Right kidney (tissue), 1 donor: ENCODE results near the gene DNM1.
A peak's percentile ranks its signal among the peaks of the same experiment; 100 is the strongest.
"Not testable (repeated sequence)": the region's sequence is repeated elsewhere in the genome, so short reads cannot be mapped to it uniquely, and the experiment has no call there.

Experiments
- DNase-seq: peaks from one replicate; pipeline ENCODE4 v3.0.0-alpha.2; 2016

Gene DNM1

DNA sequence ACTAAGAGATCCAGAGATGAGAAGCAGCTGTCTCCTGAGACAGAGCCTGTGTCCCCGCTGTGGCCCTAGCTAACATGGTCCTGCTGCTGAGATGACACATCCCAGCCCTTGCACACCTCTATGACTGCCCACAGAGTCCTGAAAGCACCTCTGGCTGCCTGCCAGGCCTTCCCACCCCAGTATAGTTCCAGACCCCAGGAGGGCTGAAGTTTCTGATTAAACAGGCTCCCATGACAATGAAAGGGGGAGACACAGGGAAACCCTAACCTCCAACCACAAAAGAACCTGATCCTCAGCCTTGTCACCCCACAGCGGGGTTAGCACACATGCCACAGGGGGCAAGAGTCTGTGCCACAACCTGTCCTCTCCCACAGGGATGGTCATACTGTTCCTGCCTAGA, 27.5 kb upstream of the DNM1 start:
- no peak for DNase-seq

- DNase-seq = no peak
These were observed 24.3 kb upstream of the DNM1 start for GRCh38 chr9:128178806-128179431.

- DNase-seq = no peak
These were observed 23.2 kb upstream of the DNM1 start for GRCh38 chr9:128180001-128180400.

DNA sequence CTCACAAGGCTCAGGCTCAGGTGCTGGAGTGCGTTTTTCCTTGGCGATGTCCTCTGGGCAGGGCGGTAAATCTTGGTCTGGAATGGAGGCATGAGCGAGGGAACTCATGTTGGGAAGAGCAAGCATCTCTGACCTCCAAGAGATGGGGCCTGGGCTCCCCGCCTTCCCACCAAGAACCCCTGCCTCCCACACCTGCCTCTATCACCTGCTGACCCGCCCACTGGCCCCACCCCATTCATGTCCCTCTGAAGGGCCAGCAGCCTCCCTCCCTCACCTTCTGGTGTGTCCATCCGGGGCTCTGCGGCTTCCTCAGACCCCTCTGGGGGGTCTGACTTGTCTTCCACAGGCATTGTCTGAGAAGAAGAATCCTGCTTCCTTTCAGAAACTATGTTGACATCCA, 22.7 kb upstream of the DNM1 start:
- DNase-seq = no peak

DNA sequence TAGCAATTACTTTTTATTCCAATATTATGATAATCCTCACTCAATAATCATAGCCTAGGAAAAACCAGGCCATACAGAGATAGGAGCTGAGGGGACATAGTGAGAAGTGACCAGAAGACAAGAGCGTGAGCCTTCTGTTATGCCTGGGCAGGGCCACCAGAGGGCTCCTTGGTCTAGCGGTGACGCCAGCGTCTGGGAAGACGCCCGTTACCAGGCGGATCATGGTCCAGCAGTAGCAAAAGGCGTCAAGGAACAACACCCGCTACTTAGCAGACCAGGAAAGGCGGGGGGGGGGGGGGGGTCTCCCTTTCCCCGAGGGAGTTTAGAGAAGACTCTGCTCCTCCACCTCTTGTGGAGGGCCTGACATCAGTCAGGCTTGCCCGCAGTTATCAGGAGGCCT, 21.7 kb upstream of the DNM1 start:
- not testable (repeated sequence) for DNase-seq

GRCh38 chr9:128182893-128183588, 20.1 kb upstream of the DNM1 start:
- DNase-seq = no peak

DNA sequence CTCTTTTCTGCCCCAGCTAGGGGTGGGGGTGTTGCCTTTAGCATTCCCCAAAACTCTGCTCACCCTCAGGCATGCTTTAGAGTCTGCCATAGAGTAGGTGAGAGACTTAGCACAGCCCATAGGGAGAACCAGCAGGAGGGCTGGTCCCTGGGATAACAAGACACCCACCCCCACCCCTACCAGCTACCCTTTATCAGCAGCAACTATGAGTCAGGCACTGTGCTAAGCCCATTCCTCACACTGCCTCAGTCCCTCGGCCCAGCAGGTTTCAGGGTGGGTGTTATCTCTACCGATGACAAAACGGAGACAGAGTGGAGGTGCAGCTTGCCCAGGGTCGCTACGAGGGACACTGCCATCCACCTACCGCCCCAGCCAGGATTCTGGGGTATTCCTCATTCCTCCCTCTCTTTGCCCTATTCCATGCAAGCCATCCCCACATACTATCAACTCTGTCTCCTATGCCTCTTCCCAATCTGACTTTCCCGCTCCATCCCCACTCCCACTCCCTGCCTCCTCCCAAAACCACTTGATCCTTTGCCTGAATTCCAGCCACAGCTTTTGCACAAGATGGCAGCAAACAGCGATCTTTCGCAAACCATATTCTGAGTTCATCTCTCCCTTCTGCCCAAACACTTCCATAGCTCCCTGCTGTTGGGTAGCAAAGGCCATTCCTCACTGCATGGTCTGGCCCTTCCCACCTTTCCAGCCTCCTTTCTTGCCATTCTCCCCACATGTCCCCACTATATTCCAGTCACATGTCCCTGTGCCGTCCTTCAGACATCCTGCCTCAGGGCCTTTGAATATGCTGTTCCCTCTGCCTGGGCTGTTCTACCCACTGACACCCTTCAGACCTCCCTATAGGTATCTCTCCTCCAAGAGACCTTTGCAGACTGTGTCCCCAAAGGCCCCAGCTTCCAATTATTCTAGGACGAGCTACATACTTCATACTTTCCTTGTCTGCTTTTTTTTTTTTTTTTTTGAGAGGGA, 16.9 kb upstream of the DNM1 start:
- DNase-seq = no peak

- no peak for DNase-seq
These were observed 15.8 kb upstream of the DNM1 start for GRCh38 chr9:128187361-128187760.

GRCh38 chr9:128188209-128188608, 15.0 kb upstream of the DNM1 start:
- no peak for DNase-seq

DNA sequence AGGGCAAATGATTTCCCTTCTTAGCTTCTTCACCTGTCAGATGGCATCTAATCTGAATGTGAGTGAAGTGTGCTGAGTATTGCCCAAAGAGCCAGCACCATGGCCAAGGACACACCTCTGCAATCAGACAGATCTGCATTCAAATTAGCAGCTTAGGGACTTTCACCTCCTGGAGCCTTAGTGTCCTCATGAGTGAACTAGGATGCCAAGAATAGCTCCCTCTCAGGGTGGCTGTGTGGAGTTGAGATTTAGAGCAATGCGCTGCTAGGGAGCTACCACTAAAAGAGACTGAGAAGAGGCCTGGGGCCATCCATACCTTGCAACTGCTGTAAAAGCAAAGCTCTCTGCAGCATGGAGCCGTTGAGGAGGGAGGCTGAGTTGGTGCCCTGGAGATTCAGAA, 13.2 kb upstream of the DNM1 start:
- DNase-seq = no peak

DNA sequence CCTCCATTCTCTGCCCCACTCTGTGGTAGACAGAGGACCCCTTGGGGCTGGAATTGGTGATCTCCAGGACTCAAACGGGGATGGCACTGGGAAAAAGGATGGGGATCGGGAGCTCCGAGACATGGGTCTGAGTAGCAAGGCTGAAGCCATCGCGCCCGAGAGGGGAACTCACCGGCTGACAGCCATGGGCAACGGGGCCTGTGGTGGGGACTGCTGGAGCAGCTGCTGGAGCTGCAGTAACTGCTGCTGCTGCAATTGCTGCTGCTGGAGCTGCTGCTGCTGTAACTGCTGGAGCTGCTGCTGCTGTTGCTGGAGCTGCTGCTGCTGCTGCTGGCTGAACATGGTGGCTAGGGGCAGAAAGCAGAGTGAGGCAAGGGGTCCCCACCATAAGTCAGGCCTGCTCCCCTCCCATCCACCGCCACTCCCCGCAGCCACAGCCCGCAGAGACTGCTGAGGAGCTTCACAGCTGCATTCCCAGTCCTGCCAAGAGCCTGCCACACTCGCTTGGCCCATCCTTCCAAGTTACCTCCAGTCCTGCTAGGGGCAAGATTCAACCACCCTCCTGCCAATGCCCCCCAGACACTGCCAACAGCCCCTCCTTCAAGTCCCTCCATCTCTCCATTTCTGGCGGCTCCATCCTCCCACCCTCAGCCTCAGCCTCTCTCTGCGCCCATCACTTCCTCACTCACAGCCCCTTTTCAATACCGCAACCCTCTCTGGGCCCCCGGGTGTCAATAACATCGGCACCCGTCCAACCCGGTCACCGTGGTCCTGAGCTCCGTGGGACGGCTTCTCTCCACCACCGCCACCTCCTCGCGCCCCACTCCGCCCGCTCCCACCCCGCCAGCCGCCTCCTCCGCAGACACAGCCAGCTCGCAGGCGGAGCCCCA, 12.4 kb upstream of the DNM1 start:
- DNase-seq = peak; percentile 65

DNA sequence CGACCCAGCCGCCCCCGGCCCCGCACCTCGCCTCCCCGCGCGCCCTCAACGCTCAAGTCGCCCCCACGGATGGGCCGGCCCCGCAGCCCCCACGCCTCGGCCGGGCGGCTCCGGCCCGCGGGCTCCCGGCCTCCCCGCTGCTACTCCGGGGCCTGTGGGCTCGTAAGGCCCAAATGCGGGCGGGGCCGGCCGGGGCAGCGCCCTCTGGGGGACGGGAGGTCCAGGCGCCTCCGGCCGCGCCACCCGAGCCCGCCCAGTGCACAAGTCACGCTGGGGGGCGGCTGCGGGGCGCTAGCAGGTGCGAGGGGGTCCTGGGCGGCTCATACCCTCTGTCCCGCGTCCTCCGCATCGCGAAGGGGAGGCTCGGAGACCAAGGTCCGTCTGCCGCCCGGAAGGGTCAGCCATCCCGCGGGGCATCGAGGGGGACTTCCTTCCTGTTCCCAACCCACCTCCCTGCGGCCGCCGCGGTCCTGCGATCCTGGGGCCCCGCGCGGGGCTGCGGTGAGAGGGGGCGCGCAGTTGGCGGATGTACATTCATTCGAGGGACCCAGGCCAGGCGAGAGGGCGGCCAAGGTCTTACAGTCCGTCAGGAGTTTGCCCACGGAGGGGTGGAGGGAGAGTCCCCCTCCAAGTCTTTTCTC, 11.7 kb upstream of the DNM1 start, which contains the start of gene CIZ1:
CIZ1 (minus strand) TSS at position 167 of the 641 bp plus-strand sequence. CDS start 715 bp downstream, outside the sequence.
- peak; percentile 95 for DNase-seq

DNA sequence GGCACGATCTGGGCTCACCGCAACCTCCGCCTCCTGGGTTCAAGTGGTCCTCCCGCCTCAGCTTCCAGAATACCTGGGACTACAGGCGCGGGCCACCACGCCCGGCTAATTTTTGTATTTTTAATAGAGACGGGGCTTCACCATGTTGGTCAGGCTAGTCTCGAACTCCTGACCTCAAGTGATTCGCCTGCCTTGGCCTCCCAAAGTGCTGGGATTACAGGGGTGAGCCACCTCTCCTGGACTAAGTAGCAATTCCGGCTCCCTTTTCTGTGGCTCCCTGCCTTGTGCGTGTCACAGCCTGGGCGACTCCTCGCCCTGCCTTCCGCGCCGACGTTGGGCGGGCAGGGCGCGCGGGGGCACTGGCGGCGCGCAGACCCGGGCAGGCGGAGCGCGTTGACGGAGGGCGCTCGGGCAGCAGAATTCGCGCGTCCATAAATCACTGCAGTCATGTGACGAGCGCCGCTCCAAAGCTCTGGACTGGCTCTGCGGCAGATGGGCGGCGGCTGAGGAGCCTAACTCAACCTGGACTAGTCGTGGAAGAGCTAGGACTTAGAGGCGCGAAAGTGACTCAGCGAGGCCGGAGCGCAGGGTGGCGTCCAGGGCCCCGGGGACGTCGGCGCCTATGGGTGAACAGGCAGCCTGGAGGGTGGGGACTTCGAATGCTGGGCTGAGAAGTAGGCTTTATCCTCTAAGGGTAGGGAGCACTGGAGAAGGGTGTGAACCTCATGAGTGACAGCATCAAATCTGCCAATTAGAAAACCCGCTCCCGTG, 10.4 kb upstream of the DNM1 start:
- peak; percentile 87 for DNase-seq

- DNase-seq = no peak
These were observed 9.6 kb upstream of the DNM1 start for GRCh38 chr9:128193469-128194096.

- no peak for DNase-seq
These were observed 1.5 kb upstream of the DNM1 start for GRCh38 chr9:128201441-128202369.

DNA sequence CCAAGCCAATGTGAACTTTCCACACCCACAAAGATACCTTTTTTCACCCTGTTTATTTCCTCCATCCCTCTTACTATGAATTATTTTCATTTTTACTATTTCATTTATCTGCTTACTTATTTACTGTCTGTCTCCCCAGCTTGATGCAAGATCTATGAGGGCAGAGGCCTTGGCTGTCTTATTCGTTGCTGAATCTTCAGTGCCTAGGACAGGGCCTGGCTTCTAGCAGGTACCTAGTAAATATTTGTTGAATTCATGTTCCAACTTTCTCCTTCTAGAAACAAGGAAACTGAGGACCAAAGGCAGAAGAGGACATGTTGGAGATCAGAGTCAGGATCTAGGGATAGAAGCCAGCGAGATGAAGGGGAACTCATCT, 543 bp upstream of the DNM1 start:
- no peak for DNase-seq

DNA sequence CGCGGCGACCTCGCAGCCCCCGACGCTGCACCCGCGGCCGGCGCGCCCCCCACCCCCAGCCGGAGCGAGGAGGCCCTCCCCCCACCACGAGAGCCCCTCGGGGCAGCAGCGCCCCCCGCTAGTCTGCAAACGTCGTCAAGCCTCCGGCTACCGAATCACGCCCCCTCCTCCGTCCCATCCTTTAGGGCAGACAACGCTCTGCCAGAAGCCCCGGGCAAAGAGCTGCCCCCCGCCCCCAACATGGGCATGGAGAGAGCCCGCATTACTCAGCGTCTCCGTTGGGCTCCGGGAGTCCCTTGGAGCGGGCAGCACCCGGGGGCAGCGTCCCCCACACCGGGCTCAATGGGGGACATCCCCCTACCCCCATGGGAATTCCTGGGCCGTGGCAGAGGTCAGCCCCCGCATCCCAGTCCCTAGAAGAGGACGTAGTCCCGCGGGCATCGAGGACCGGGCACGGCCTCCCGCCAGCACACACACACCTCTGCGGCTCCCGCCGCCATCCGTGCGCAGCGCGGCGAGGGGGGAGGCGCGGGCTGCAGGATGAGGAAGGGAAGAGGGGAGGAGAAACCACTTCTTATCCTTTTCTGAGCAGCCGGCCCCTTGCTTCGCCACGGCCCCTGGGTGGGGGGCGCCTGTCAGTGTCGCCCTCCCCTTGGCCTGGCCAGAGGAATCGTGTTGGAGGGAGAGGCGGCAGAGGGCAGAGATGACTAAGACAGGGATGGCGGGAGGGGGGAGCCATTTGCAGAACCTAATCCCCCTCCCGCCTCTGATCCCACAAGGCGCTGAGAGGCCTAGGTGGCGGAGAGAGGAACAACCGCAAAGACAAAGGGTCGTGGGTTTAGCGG, 750 bp downstream of the DNM1 start:
- DNase-seq = peak; percentile 90

DNA sequence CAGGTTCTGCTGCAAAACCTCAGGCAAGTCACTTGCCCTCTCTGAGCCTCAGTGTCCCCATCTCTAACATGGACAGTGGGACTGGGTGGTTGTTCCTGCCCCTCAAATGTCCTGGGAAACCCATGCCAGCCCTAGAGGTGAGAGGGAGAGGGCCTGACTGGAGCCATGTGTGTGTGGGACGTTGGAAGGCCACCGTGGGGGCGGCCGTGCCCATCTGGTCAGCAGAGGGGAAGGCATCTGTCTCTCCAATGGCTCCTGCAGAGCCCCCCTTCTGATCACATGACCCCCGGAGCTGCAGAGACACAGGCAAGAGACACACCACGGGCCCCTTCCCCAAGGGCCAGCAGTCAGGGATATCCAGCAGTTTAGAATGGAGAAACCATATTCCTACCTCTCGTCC, 1.7 kb downstream of the DNM1 start:
- DNase-seq = no peak
